Esophagus squamous epithelium (tissue), 4 donors: Measurements from ENCODE around the gene SLC35F6.

Experiments
- CTCF ChIP-seq, 6 experiments: fragments of 450-650 bp in 4 of 6; fragments of 200-600 bp in 2 of 6; sonication (generic) in 2 of 6; IDR thresholded peaks; one replicate each; pipeline ENCODE4 v1.5.1; 2016 to 2019; ENCODE audit warnings: antibody characterized with exemption in 6 of 6, mild to moderate bottlenecking in 4 of 6, moderate library complexity in 4 of 6
- POLR2A ChIP-seq, 4 donors: fragments of 450-650 bp; IDR thresholded peaks; one replicate each; pipeline ENCODE4 v1.6.1; 2017; ENCODE audit warnings: antibody characterized with exemption in 4 of 4, mild to moderate bottlenecking in 4 of 4, moderate library complexity in 3 of 4

- TF ChIP-seq POLR2A (IDR thresholded peaks at IDR 0.05) (no peak), CTCF (IDR thresholded peaks at IDR 0.05) (no peak)
Observed at GRCh38 chr2:26801328-26801727, 37.2 kb downstream of the SLC35F6 start.
